Effector CD4-positive, alpha-beta T cell (primary cell): ENCODE results near the gene PRG3.
"Not testable (repeated sequence)": the region's sequence is repeated elsewhere in the genome, so short reads cannot be mapped to it uniquely, and the experiment has no call there.

Experiments used
- DNase-seq: peaks from one replicate; pipeline ENCODE4 v3.0.0-alpha.2; 2020

PRG3 gene

GRCh38 chr11:57386178-57386940 lies 5.4 kb upstream of the PRG3 start:
- DNase-seq: no peak

DNA sequence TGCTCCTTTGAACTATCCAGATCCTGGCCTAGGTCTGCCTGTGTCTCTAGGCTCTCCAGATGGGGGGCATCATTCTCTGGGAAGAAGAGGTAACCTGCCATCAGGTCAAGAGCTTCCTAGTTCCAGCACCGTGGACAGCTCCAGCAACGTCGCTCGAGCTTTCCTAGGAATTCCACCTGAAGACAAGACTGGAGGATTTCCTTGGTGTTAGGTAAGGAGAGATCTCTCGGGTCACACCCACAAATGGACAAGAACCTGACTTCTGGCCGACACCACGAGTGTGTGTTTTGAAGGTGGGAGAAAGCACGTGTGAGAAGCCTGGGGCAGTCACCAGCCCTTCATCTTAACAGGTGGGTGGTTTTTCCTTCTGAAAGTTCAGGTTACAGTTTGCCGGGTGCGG lies 1.2 kb downstream of the PRG3 start:
- no peak for DNase-seq

GRCh38 chr11:57378186-57378585 lies 2.8 kb downstream of the PRG3 start:
- no peak for DNase-seq

DNA sequence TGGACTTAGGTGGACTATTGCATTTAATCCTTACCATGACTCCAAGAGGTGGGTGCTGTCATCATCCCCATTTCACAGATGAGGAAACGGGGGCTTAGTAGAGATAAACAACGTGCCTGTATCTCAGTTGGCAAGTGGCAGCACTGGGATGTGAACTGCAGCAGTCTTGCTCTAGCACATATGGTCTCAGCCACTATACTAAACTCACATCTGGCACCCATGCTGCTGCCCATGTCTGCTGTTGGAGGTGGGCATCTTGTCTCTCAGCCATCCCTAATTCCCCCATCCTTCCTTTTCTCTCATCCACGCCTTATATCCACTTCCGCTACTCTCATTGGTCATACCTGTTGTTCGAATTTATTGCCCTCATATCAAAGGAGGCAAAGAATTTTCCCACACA lies 3.8 kb downstream of the PRG3 start:
- no peak for DNase-seq

DNA sequence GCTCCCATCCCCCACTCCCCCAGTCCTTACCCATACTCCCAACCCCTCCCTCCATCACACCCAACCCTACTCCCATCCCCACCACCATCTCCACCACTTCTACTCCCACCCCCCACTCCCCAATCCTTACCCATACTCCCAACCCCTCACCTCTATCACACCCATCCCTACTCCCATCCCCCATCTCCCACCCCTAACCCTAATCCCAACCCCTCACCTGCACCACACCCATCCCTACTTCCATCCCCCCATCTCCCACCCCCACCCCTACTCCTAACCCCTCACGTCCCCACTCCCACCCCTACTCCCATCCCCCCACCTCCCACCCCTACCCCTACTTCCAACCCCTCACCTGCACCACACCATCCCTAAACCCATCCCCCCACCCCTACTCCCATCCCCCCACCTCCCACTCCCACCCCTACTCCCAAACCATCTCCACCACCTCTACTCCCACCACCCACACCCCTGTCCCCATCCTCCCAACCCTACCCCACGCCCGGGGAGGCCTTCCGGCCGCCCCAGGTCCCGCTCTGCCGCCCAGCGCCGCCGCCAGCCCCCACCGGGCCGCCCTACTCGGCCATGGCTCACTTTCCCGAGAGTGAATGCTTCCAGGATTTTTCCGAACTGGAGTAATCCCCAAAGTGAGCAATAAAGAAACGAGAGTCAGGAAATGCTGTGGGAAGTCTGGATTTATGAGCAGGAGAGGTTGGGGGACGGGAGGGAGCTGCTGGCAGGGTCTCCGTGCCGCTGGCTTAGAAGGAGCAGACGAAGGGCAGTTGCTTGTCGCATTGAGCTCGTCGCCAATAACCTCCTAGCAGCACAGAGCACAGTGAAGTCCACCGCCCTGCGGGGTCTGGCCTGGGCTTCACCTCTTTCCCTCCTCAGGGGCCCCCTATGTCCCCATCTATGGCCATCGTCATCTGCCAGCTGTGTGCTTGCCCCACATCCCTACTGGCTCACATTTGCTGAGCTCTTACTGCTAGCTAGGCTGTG lies 4.6 kb downstream of the PRG3 start:
- no peak for DNase-seq

- no peak for DNase-seq
Measured at GRCh38 chr11:57375490-57375889, 5.5 kb downstream of the PRG3 start.

DNA sequence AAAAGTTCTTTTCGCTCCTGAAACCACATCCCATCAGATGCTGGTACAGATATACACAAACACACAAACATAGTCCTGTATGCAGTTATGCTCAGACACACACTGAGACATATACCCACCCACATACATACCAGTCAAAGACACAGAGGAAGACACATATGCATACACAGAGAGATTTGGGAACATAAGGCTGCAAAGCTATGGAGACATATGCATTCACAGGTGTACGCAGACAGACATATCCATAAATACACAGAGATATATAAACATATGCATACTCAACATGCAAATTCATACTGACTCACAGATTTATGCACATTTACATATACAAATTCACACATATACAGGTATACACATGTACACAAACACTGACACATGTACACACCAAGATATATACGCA lies 6.0 kb downstream of the PRG3 start:
- DNase-seq: no peak

DNA sequence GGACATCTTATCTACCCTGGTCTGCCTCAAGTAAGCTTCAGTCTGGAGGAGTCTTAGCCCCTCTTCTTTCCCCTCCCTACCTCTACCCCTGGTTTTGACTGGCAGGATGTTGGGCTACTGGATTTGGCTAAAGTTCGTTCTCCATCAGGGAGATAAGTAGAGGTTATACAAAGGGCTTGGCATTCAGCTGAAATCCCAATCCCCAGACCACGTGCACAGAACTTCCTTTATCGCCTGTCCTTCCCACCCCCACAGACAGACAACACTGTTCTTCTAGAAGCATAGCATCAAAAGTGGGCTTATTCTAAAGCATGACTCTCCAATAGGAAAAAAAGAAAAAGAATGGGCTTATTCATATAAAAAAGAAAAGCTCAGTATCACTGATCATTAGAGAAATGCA lies 7.8 kb downstream of the PRG3 start:
- no peak for DNase-seq

DNA sequence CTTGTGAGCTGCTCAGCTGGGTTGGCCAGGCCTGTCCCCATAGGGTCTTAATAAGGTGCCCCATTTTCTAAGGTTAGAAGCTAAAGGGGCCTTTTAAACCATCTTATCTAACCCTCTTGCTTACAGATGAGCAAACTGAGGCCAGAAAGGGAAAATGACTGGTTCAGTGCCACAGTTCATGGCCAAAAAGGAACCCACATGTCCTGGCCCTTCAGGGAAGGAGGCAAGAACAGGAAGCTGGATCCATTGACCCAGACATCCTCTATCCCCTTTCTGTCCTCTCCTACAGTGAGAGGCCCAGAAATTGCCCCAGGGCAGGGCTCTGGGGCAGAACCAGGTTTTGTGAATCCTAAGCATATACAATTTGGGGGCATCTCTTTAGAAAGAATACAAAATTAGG lies 10.0 kb downstream of the PRG3 start:
- no peak for DNase-seq

DNA sequence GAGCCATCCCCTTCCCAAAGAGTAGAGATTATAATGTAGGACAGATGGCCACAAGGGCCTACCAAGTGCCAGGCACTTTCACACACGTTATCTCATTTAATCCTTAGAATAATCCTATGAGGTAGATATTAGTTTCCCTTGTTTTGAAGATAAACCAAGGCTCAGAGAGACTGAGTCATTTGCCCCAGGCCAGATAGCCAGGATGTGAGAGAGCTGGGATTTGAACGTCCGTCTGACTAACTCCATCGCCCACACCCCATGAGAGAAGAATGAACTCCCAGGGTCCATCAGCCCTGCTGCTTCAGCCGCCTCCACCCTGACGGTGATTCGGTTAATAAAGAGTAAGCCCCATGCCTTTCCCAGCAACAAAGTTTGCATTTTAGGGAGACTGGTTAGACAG lies 10.7 kb downstream of the PRG3 start:
- DNase-seq: no peak

GRCh38 chr11:57368845-57369232 lies 12.1 kb downstream of the PRG3 start:
- no peak for DNase-seq

DNA sequence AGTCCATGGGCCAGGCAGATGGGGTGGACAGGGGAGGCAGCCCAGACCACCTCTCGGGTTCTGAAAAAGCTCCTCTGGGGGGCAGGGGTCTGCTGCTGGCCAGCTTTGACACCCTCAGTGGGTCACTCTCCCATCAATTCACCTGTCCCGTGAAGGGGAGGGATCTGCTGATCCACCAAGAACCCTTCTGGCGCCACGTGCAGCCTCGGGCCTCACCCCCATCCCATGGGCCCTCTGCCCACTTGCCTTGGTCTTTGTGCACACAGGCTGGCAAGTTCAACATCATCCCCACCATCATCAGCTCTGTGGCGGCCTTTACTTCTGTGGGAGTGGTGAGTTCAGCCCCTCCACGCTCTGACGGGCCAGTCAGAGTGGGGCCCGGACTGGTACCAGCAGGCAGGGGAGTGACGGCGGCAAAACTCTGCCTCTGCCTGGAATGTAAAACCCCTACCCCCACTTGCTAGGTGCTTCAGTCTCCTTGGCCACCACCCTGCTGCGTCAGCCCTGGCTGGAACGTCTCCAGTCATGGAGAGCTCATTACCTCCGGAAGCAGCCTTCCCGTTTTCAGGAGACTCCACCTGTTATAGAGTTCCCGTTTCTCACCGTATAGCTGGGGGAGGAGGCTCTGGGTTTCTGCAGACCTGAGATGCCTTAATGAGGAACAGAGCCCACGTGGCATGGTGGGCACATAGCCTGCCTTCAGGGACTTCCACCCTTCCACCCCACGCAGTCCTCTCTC lies 12.7 kb downstream of the PRG3 start:
- DNase-seq: no peak

GRCh38 chr11:57364851-57365660 lies 15.9 kb downstream of the PRG3 start:
- DNase-seq: no peak

GRCh38 chr11:57363131-57364080 lies 17.5 kb downstream of the PRG3 start:
- no peak for DNase-seq

GRCh38 chr11:57361926-57362325 lies 19.0 kb downstream of the PRG3 start:
- no peak for DNase-seq

DNA sequence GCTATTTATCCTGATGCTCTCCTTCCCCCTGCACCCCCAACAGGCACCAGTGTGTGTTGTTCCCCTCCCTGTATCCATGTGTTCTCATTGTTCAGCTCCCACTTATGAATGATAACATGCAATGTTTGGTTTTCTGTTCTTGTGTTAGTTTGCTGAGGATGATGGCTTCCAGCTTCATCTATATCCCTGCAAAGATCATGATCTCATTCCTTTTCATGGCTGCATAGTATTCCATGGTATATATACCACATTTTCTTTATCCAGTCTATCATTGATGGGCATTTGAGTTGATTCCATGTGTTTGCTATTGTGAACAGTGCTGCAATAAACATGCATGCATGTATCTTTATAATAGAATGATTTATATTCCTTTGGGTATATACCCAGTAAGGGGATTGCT lies 19.5 kb downstream of the PRG3 start:
- not testable (repeated sequence) for DNase-seq

DNA sequence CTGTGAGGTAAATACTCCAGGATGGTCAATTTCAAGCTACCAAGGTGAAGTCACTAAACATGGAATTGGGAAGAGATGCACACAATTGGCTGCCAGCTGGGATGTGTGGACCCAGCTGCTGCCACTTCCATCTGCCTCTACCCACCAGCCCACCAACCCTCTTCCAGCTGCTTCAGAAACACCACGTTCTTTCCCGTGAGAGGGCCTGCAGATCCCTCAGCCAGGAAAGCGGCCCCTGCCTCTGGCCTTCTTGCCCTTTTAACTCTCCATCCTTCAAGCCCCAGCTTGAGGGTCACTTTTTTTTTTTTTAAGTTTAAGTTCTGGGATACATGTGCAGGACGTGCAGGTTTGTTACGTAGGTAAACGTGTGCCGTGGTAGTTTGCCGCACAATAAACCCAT lies 20.0 kb downstream of the PRG3 start:
- no peak for DNase-seq

DNA sequence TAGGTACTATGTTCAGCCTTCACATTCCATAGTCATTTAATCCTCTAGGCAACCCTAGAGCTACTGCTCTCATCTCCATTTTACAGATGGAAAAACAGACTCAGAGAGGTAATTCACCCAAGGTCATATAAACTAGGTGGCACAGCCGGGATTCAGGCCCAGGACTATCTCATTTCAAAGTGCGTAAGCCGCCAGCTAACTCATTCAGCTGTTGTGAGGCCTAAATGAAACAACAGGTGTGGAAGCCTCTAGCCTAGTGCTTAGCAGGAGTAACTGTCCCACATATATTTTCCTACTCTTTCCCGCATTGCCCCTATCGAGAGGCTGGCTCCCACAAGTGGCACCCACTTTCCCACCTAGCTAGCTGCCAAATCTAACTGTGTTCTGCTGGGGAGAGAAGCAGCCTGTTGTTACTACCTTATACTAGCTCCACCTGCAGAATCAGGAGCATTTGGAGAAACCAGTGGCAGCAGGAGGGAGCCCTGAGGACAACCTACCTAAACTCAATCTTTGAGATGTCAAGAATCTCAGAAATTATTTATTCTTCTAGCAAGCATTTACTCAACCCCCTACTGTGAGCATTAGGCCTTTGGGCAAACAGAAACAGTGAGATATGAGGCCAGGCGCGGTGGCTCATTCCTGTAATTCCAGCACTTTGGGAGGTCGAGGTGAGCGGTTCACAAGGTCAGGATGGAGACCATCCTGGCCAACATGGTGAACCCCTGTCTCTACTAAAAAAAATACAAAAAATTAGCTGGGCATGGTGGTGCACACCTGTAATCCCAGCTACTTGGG lies 20.9 kb downstream of the PRG3 start:
- no peak for DNase-seq

DNA sequence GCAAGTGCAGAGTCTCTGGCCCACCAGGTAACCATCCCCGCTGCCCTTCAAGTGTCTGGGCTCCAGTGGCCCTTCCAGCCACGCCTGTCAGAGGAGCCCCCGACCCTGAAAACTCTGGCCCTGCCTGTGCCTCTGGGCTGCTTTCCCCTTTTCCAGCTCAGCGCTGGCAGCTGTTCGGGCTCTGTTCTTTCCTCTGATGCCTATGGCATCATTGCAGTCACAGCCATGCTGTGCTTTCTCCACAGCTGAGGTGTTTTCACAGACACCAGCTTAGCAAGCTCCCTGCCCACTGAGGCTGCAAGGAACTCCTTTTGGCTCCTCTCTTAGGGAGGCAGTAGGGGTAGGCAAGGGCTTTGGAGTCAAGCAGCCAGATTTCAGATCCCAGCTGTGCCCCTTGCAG lies 21.6 kb downstream of the PRG3 start:
- DNase-seq: no peak

DNA sequence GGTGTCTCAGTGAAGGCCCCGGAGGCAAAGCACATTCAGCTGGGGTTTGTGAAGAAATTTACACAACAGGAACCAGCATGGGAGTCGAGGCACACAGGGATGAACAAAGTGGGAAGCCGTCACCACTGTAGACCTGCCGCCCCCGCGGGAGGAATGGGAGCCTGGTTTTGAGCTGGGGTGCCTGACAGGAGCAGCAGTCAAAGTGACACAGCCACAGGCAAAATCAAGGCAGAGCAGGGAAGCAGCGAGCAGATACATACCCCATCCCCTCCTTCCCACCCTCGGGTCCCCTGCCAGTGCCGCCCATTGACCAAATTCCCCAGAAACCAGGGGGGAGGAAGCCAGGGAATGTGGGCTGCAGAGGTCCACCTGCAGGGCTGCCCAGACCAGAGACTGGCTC lies 22.0 kb downstream of the PRG3 start:
- no peak for DNase-seq
